ENCODE measurements around the gene ZNRD2.

- no peak for TF ChIP-seq CTCF (IDR thresholded peaks at IDR 0.05)
- TF ChIP-seq EP300 (IDR thresholded peaks at IDR 0.05), result no peak
- TF ChIP-seq POLR2A (IDR thresholded peaks at IDR 0.05; ENCODE audit: low read depth), result no peak
These were observed 13.8 kb downstream of the ZNRD2 start for GRCh38 chr11:65584106-65584505.

All from esophagus muscularis mucosa (tissue), 4 donors.